NT2/D1 (cell line): ENCODE data around the gene SESTD1.

Experiments
- SUZ12 ChIP-seq: IDR thresholded peaks from 2 replicates; pipeline ENCODE4 v1.6.1; 2011; ENCODE audit not compliant: insufficient read length, insufficient read depth; ENCODE audit errors: extremely low read depth
- ZNF274 ChIP-seq: IDR thresholded peaks from 2 replicates; pipeline ENCODE4 v1.6.1; 2011; ENCODE audit warnings: mild to moderate bottlenecking, low read depth, low read length

GRCh38 chr2:179238027-179238426 lies 26.6 kb downstream of the SESTD1 start:
- TF ChIP-seq SUZ12 (no peak), ZNF274 (no peak)
